NAMALWA (cell line): ENCODE measurements around the gene NRG3.

Experiments used
- DNase-seq: peaks from one replicate; pipeline ENCODE4 v3.0.0-alpha.2; 2015; ENCODE audit warnings: low spot score

Gene NRG3

GRCh38 chr10:81884856-81885255, 9.9 kb downstream of the NRG3 start:
- no peak for DNase-seq

GRCh38 chr10:81885491-81885890, 10.5 kb downstream of the NRG3 start:
- DNase-seq = no peak

DNA sequence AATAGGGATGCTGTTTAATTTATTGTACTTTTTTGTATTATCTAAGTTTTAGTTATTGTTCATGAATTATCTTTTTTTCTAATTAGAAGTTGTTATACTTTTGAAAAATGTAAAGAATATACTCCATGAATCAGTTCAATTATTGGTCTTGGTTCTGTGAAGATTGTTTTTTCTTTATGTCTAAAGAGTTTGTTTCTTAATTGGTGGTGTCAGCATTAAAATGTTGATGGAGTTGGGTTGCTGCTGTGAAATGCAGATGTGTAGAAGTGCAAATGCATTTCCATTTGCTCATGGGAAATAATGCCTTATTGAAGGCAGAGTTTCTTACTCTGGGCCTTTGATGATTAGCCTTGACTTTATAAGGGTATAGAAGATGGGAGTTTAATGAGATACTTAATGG, 11.9 kb downstream of the NRG3 start:
- DNase-seq = no peak

DNA sequence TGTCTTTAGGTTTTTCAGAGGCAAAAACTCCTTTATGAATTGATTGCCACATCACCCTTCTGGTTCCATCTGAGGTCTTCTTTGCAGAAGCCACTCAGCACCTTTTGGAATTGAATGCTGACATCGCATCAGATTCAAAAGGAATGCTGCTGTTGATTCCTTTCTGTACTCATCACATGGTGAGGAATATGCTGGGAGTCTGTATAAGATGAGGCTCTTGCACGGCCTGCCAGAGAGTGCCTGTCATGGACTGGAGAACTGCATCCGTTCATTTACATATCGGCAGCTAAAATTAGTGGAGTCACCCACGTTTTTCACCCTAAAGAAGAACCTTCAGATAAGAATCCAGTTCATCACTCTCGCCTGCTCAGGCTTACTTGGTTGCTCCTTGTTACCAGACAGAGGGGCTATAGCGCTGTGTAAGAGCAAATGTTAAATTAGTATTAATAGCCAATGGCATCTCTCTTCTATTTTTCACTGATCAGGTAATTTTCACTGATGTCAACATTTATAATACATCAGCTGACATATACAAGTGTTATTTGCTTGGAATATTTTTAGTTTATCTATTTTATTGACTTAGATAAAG, 14.3 kb downstream of the NRG3 start:
- DNase-seq = no peak

GRCh38 chr10:81894616-81895015, 19.6 kb downstream of the NRG3 start:
- DNase-seq = no peak

DNA sequence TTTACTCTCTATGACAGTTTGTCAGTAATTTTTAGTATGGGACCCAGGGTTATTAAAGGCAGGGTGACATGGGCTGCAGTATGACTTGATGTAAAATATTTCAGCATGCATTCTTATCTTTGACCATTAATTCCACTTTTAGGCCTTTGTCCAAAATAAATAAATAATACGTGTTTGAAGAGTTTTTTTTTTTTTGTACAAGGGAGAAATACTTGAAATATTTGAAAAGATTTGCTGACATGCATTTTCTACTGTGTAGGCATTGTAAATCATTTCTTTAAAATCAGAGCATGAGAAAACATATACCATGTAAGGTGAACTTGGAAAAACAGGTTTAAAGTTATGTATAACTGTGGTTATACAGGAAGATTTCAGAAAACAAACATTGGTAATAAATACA, 23.5 kb downstream of the NRG3 start:
- DNase-seq = no peak

GRCh38 chr10:81900989-81901388, 26.0 kb downstream of the NRG3 start:
- no peak for DNase-seq

DNA sequence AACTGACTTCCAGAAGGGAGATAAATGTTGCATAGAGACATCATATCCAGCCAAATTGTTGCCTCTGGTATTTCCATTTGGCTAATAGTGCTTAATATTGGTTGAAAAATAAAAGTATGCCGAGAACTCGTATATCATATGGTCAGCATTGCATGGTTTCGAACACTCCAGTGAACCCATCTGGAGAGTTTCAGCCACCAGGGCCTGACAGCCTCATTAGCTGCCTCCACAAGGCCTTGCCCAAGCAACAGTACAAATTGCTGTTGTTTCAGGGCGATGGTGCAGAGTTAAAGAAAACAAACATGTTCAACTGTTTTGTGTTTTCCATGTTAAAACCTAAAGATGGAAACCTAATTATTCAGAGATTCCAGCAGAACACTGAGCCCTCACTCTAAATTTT, 28.5 kb downstream of the NRG3 start:
- DNase-seq = no peak

DNA sequence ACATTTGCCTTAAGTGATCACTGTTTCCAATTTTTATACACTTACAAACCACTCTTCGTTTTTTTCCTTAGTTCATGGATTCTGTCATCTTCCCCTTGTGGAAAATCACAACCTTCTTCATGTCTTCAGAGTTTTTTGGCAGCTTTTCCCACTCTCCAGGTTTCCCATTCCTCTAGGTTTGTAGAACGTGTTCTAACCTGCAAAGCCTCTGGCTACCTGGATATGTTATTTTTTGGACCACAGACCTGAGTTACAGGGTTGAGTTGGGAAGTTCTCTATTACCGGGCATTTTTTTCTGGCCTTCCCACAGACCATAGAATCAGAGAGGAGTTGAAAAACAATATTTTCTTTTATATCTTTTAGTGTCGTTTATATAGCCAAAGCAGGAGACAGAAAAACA, 30.2 kb downstream of the NRG3 start:
- no peak for DNase-seq

DNA sequence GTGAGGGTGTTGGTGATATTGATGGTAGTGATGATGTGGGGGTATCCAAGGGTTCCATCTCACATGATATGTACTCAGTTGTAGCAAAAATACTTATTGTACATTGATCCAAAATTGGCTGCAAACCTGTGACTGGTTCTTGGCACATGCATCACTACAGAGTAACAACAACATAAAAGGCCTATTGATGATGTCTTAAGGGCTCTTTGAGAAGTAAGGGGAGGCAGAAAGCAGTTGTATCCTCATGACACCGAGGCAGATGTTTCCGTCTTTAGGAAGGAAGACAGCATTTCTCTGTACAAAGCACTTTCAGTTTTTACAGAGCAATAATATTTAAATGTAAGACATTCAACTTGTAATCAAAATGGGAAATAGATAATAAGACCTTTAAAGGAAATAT, 34.5 kb downstream of the NRG3 start:
- DNase-seq = no peak

DNA sequence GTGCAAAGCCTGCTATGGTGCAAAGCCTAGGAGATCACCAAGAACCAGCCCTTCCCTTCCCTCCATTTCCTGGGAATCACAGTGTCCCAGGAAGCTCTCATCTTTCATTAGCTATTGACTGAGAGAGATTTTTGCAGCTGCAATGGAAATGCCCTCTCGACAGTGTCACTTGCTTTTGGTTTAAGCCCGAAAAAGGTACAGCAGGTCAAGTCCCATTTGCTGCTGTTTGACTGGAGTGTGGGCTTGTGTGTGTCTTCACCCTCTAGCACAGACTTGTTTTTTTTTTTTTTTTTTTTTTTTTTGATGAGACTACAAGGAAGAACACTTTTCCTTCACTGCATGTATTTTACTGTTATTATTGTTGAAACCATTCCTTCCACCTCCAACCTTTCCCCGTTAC, 36.3 kb downstream of the NRG3 start:
- DNase-seq = no peak

- DNase-seq = no peak
Measured at GRCh38 chr10:81914736-81915503, 39.9 kb downstream of the NRG3 start.

DNA sequence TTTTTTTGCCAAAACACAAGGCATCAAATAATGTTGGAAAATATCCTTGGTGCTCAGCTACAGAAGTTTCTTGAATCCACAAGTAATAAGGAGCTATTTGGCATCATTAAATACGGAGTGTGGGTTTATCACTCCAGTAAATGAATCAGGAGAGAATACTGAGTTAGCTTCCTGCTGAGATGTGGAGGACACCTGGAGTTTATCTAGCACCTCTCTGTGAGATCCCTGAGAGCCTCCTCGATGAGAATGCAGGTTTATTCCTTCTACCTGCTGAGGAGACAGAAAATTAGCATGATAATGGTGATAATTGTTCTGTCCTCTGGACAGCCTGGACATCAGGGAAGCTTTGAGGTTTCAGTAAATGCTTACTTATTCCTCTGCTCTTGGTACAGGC, 40.5 kb downstream of the NRG3 start:
- DNase-seq = no peak

DNA sequence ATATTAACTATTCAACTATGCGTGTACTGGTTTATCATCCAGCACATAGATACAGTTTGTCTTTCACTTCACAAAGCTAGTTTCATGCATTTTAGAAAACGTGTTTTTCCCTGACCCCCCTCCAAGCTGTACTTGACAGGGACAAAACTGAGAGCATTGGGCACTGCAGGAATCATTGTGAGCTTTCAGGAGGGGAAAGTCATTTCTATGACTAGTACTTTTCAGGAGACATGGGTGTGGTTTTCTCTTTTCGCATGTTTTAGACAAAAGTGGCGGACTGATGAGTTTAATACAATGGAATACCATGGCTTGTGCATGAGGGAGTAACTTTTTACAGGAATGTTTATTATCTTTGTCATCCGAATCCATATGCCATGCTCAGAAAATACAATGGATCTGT, 42.7 kb downstream of the NRG3 start:
- DNase-seq = no peak

DNA sequence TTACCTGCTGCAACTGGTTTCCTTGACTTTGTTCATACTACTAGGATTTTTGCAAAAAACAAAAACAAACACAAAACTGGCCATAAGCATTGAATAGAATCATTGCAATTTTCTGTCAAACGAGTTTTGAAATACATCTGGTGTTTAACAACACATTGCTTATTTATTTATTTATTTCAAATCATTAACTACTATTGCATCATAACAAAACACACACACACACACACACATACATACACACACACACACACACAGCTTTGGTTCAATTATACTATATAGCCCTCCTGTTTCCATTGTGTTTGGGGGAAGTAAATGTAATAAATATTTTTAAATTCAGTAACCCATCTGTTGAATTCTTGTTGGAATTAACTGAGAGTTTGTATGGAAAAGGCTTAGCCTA, 43.8 kb downstream of the NRG3 start:
- DNase-seq = no peak

DNA sequence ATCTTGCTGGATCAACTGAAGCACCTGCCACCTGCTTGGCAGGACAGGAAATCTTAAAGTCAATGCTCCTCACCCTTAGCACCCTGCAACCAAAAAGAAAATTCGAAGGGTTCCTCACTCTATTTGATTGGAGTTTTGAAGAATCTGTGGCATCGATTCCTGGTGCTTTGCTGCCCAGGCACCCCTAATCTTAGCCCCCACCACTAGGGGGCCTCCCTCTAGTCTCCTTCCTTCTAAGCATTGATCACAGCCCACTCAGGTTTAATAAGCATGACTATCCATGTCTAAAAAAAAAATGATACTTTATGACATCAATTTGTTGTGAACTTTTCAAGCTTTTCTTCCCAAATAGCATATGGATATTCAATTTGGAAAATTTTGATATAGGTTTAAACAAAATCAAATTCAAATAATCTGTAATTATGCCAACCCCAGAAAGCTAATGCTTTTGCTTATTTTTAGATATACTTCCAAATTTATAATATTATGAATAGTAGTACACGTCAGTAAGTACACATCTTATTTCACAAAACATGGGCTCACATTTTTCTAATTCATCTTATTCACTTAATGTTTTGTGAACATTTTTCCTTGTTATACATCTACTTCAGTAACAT, 45.3 kb downstream of the NRG3 start:
- DNase-seq = peak; percentile 26

- no peak for DNase-seq
Measured at GRCh38 chr10:81928119-81928518, 53.1 kb downstream of the NRG3 start.

DNA sequence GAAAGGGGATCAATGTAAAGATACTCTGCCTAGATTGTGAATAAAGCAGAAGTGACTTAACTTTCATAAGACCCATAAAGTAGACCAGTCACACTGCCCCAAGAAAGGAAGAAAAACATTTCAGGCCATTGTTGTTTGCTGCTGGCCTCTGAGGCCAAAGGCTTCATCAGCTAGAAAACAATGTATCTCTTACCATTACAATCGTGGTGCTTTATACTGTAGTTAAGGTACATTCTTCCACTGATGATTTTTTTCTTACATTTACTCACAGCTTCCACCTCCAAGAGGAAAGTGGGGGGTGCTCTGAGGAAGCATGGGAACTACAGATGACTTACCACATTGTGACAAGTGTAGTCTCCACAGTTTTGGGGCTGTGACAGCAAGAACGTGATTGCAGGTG, 68.6 kb downstream of the NRG3 start:
- DNase-seq = no peak

- no peak for DNase-seq
Measured at GRCh38 chr10:81944609-81945008, 69.6 kb downstream of the NRG3 start.

GRCh38 chr10:81949283-81949682, 74.3 kb downstream of the NRG3 start:
- DNase-seq = no peak

- DNase-seq = no peak
Measured at GRCh38 chr10:81950358-81950757, 75.4 kb downstream of the NRG3 start.

- DNase-seq = no peak
Measured at GRCh38 chr10:81953420-81953819, 78.4 kb downstream of the NRG3 start.

- DNase-seq = no peak
Measured at GRCh38 chr10:81957976-81958375, 83.0 kb downstream of the NRG3 start.

- DNase-seq = no peak
Measured at GRCh38 chr10:81959016-81959415, 84.0 kb downstream of the NRG3 start.
